GM18520 (cell line): ENCODE data around the gene CCDC24.

Experiments used
- ATAC-seq: cut with Tn5 transposase; IDR thresholded peaks from one replicate; pipeline ENCODE4 v1.9.1; 2021; ENCODE audit not compliant: unreplicated experiment

CCDC24 gene

DNA sequence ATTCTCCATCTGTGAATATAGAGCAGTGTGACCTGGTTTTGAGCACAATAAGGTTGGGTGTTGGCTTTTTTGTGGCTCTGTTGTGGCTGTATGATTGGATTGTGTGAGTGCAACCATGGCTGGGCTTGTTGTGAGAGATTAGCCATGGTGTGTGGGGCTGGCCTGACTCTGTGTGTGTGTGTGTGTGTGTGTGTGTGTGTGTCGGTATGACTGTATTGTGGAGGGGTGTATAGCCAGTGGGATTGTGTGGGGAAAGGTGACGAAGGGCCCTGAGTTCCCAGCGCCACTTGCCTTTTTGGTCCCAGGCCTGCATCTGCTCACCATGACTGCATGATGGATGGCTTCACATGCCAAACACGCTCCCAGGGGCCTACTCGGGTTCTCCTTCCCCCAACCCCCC is 45.8 kb downstream of the CCDC24 start:
- ATAC-seq = no peak

- ATAC-seq = no peak
These were observed 47.7 kb downstream of the CCDC24 start for GRCh38 chr1:44038876-44039657.

DNA sequence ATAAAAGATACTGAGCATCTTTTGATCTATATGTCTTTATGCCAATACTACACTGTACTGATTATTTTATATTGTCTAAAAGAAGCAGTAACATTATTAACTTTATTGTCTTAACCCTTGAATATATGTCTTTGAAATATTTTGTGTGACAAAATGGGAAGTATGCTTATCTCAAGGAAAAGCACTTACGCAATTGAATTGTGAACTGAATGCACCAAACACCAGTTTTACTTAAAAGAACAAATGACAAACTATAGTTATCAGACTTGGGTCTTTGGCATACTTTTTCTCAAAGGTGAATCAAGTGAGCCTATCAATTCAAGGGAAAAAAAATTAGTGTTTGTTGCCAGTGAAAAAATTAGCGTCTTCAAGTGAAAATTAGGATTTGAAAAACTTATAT is 49.0 kb downstream of the CCDC24 start:
- no peak for ATAC-seq

DNA sequence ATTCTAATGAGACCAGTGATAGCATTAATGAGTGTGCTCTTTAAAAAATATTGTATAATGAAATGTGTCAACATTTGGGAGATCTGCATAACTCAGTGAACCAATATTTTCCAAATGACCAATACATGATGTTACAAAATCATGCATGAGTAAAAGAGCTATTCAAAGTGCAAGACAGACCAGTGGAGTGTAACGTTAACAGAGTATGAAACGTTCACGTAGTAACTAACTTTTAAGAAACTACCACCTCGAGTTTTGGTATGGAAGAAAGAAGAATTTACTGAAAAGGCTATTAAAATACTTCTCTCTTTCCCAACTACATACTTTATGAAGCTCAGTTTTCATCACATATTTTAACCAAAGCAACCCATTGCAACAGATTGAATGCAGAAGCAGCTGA is 49.4 kb downstream of the CCDC24 start:
- no peak for ATAC-seq

- ATAC-seq = no peak
These were observed 52.0 kb downstream of the CCDC24 start for GRCh38 chr1:44043176-44044070.

- ATAC-seq = no peak
These were observed 52.8 kb downstream of the CCDC24 start for GRCh38 chr1:44044071-44044801.

- no peak for ATAC-seq
These were observed 53.7 kb downstream of the CCDC24 start for GRCh38 chr1:44045064-44045463.
